ENCODE measurements around the gene TRAM2. TPM values are rescaled to one million over a fixed set of nuclear protein-coding genes. Genes with fewer than 3 reads are reported as not detected.

Gene TRAM2
- total and polyA plus RNA-seq, 9 of the 15 experiments (the other 6 are each of a cell fraction or from before 2014, with no cell fraction given), result 2.6 to 13.3 (median 8.9) TPM

- TF ChIP-seq KLF13 (tag; IDR thresholded peaks at IDR 0.05; ENCODE audit: borderline replicate concordance, low read depth) (no peak), SMARCA4 (IDR thresholded peaks at IDR 0.05) (no peak), GABPA (tag; conservative IDR thresholded peaks at IDR 0.05; ENCODE audit: low read depth) (no peak), RBBP5 (IDR thresholded peaks at IDR 0.05; ENCODE audit: borderline replicate concordance, insufficient read depth, low read length, poor library complexity, severe bottlenecking) (no peak), SAFB2 (IDR thresholded peaks at IDR 0.05; ENCODE audit: borderline replicate concordance, low read depth, low read length, severe bottlenecking) (no peak), ZNF140 (CRISPR knock-in tag; IDR thresholded peaks at IDR 0.05) (no peak)
- TF ChIP-seq, protein P1, sequence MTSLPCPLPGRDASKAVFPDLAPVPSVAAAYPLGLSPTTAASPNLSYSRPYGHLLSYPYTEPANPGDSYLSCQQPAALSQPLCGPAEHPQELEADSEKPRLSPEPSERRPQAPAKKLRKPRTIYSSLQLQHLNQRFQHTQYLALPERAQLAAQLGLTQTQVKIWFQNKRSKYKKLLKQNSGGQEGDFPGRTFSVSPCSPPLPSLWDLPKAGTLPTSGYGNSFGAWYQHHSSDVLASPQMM (CRISPR knock-in tag; IDR thresholded peaks at IDR 0.05), result no peak
- TF ChIP-seq, protein P2, sequence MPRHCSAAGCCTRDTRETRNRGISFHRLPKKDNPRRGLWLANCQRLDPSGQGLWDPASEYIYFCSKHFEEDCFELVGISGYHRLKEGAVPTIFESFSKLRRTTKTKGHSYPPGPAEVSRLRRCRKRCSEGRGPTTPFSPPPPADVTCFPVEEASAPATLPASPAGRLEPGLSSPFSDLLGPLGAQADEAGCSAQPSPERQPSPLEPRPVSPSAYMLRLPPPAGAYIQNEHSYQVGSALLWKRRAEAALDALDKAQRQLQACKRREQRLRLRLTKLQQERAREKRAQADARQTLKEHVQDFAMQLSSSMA (CRISPR knock-in tag; IDR thresholded peaks at IDR 0.05), result no peak
- TF ChIP-seq, protein P3, sequence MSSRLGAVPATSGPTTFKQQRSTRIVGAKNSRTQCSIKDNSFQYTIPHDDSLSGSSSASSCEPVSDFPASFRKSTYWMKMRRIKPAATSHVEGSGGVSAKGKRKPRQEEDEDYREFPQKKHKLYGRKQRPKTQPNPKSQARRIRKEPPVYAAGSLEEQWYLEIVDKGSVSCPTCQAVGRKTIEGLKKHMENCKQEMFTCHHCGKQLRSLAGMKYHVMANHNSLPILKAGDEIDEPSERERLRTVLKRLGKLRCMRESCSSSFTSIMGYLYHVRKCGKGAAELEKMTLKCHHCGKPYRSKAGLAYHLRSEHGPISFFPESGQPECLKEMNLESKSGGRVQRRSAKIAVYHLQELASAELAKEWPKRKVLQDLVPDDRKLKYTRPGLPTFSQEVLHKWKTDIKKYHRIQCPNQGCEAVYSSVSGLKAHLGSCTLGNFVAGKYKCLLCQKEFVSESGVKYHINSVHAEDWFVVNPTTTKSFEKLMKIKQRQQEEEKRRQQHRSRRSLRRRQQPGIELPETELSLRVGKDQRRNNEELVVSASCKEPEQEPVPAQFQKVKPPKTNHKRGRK (tag; IDR thresholded peaks at IDR 0.05), result no peak
These were observed 4.3 kb downstream of the TRAM2 start (continued) for GRCh38 chr6:52572536-52572935.
